Stimulated activated naive CD8-positive, alpha-beta T cell treated with anti-CD3 and anti-CD28 coated beads, Interleukin-15, Interleukin-2, amounts not matched to agents 100 ng/mL and 50 ng/mL, for 24 hours (primary cell): Measurements from ENCODE around the gene RHBDL1.

ENCODE experiments used
- H3K27ac Mint-ChIP-seq: one replicate; pipeline ENCODE4 v1.8.0; 2021; ENCODE audit warnings: mild to moderate bottlenecking, mixed read lengths
- H3K27me3 Mint-ChIP-seq: one replicate; pipeline ENCODE4 v1.8.0; 2021; ENCODE audit warnings: mixed read lengths
- H3K36me3 Mint-ChIP-seq: one replicate; pipeline ENCODE4 v1.8.0; 2021; ENCODE audit warnings: low read depth, mixed read lengths
- H3K4me1 Mint-ChIP-seq: one replicate; pipeline ENCODE4 v1.8.0; 2021; ENCODE audit warnings: low read depth, mixed read lengths
- H3K4me3 Mint-ChIP-seq: one replicate; pipeline ENCODE4 v1.8.0; 2021; ENCODE audit warnings: mild to moderate bottlenecking, mixed read lengths
- H3K9me3 Mint-ChIP-seq: one replicate; pipeline ENCODE4 v1.8.0; 2021; ENCODE audit warnings: mixed read lengths

The RHBDL1 gene

GRCh38 chr16:644556-644955 is 30.9 kb upstream of the RHBDL1 start:
- peak overlapping the region; percentile 82 for H3K4me3 Mint-ChIP-seq
- peak overlapping the region; percentile 16 for H3K27ac Mint-ChIP-seq

GRCh38 chr16:645852-646678 is 29.4 kb upstream of the RHBDL1 start:
- Mint-ChIP-seq H3K9me3 (no peaks in the 10 kb centered on the region), H3K4me1 (peaks cover 24% of the 10 kb centered on the region), H3K4me3 (no peak overlapping the region), H3K36me3 (peaks cover 10% of the 10 kb centered on the region), H3K27ac (no peak overlapping the region), H3K27me3 (no peaks in the 10 kb centered on the region)

More at GRCh38 chr16:644556-644955, 30.9 kb upstream of the RHBDL1 start:
- Mint-ChIP-seq H3K36me3 (peaks cover 10% of the 10 kb centered on the region), H3K9me3 (no peaks in the 10 kb centered on the region), H3K27me3 (no peaks in the 10 kb centered on the region), H3K4me1 (peaks cover 26% of the 10 kb centered on the region)

- no peaks in the 10 kb centered on the region for H3K9me3 Mint-ChIP-seq
- H3K4me1 Mint-ChIP-seq: peaks cover 24% of the 10 kb centered on the region
- H3K4me3 Mint-ChIP-seq: no peak overlapping the region
- peaks cover 10% of the 10 kb centered on the region for H3K36me3 Mint-ChIP-seq
- no peaks in the 10 kb centered on the region for H3K27me3 Mint-ChIP-seq
- H3K27ac Mint-ChIP-seq: peak overlapping the region; percentile 16
These were observed 28.7 kb upstream of the RHBDL1 start for GRCh38 chr16:646679-647172.

GRCh38 chr16:647173-647902 is 28.1 kb upstream of the RHBDL1 start:
- no peaks in the 10 kb centered on the region for H3K9me3 Mint-ChIP-seq
- no peak overlapping the region for H3K27ac Mint-ChIP-seq
- peaks cover 10% of the 10 kb centered on the region for H3K36me3 Mint-ChIP-seq
- no peaks in the 10 kb centered on the region for H3K27me3 Mint-ChIP-seq
- H3K4me1 Mint-ChIP-seq: peaks cover 24% of the 10 kb centered on the region
- no peak overlapping the region for H3K4me3 Mint-ChIP-seq

GRCh38 chr16:648071-648780 is 27.2 kb upstream of the RHBDL1 start:
- peak overlapping the region; percentile 85 for H3K4me3 Mint-ChIP-seq
- H3K36me3 Mint-ChIP-seq: peaks cover 10% of the 10 kb centered on the region
- H3K9me3 Mint-ChIP-seq: no peaks in the 10 kb centered on the region
- H3K27me3 Mint-ChIP-seq: no peaks in the 10 kb centered on the region
- H3K27ac Mint-ChIP-seq: peak overlapping the region; percentile 88
- H3K4me1 Mint-ChIP-seq: peaks cover 21% of the 10 kb centered on the region

- peaks cover 12% of the 10 kb centered on the region for H3K36me3 Mint-ChIP-seq
- H3K9me3 Mint-ChIP-seq: no peaks in the 10 kb centered on the region
- H3K27me3 Mint-ChIP-seq: no peaks in the 10 kb centered on the region
- peaks cover 15% of the 10 kb centered on the region for H3K4me1 Mint-ChIP-seq
- H3K27ac Mint-ChIP-seq: peak within 1 kb of the TSS; percentile 88
- peak within 1 kb of the TSS; percentile 85 for H3K4me3 Mint-ChIP-seq
These were observed 26.5 kb upstream of the RHBDL1 start, which contains the start of gene WDR90 for GRCh38 chr16:648781-649589. TSS of gene WDR90 (plus strand) at chr16:649365. CDS start at chr16:649417, 52 bp downstream.

GRCh38 chr16:649631-650030 is 25.8 kb upstream of the RHBDL1 start:
- Mint-ChIP-seq H3K4me3 (peak overlapping the region; percentile 81), H3K27ac (peak overlapping the region; percentile 55), H3K36me3 (peaks cover 8% of the 10 kb centered on the region), H3K4me1 (peaks cover 9% of the 10 kb centered on the region), H3K27me3 (no peaks in the 10 kb centered on the region), H3K9me3 (no peaks in the 10 kb centered on the region)

- Mint-ChIP-seq H3K27ac (no peak overlapping the region), H3K4me1 (peaks cover 7% of the 10 kb centered on the region), H3K9me3 (no peaks in the 10 kb centered on the region), H3K4me3 (no peak overlapping the region), H3K36me3 (peaks cover 6% of the 10 kb centered on the region), H3K27me3 (no peaks in the 10 kb centered on the region)
These were observed 23.6 kb upstream of the RHBDL1 start for GRCh38 chr16:651844-652243.

- H3K36me3 Mint-ChIP-seq: peaks cover 6% of the 10 kb centered on the region
- no peak overlapping the region for H3K27ac Mint-ChIP-seq
- H3K27me3 Mint-ChIP-seq: no peaks in the 10 kb centered on the region
- no peaks in the 10 kb centered on the region for H3K9me3 Mint-ChIP-seq
- no peak overlapping the region for H3K4me3 Mint-ChIP-seq
- peaks cover 7% of the 10 kb centered on the region for H3K4me1 Mint-ChIP-seq
These were observed 22.8 kb upstream of the RHBDL1 start for GRCh38 chr16:652454-653305.

- Mint-ChIP-seq H3K4me1 (no peaks in the 10 kb centered on the region), H3K27me3 (no peaks in the 10 kb centered on the region), H3K4me3 (no peak overlapping the region), H3K9me3 (no peaks in the 10 kb centered on the region), H3K27ac (no peak overlapping the region), H3K36me3 (peaks cover 6% of the 10 kb centered on the region)
These were observed 21.4 kb upstream of the RHBDL1 start for GRCh38 chr16:654034-654433.

- Mint-ChIP-seq H3K4me3 (no peak overlapping the region), H3K9me3 (no peaks in the 10 kb centered on the region), H3K36me3 (peaks cover 6% of the 10 kb centered on the region), H3K27me3 (no peaks in the 10 kb centered on the region), H3K27ac (no peak overlapping the region), H3K4me1 (peaks cover 5% of the 10 kb centered on the region)
These were observed 18.0 kb upstream of the RHBDL1 start for GRCh38 chr16:657487-657886.

GRCh38 chr16:658679-659571 is 16.5 kb upstream of the RHBDL1 start:
- peaks cover 5% of the 10 kb centered on the region for H3K4me1 Mint-ChIP-seq
- H3K36me3 Mint-ChIP-seq: peaks cover 3% of the 10 kb centered on the region
- H3K27me3 Mint-ChIP-seq: no peaks in the 10 kb centered on the region
- H3K4me3 Mint-ChIP-seq: no peak overlapping the region
- no peaks in the 10 kb centered on the region for H3K9me3 Mint-ChIP-seq
- no peak overlapping the region for H3K27ac Mint-ChIP-seq

GRCh38 chr16:659618-660017 is 15.9 kb upstream of the RHBDL1 start:
- peaks cover 5% of the 10 kb centered on the region for H3K4me1 Mint-ChIP-seq
- H3K27ac Mint-ChIP-seq: no peak overlapping the region
- H3K4me3 Mint-ChIP-seq: no peak overlapping the region
- H3K27me3 Mint-ChIP-seq: no peaks in the 10 kb centered on the region
- no peaks in the 10 kb centered on the region for H3K36me3 Mint-ChIP-seq
- no peaks in the 10 kb centered on the region for H3K9me3 Mint-ChIP-seq
